MM.1S (cell line): ENCODE measurements around the gene ZNF799.

Experiments used
- EZH2phosphoT487 ChIP-seq: fragments of 300-600 bp; sonication (generic); IDR thresholded peaks from 2 replicates; pipeline ENCODE4 v1.6.1; 2018; ENCODE audit warnings: antibody characterized with exemption, low read length
- TF ChIP-seq, protein P1 (sequence below): fragments of 300-600 bp; sonication (generic); IDR thresholded peaks from 2 replicates; pipeline ENCODE4 v1.5.1; 2016; ENCODE audit warnings: antibody characterized with exemption, low read length, mixed read lengths

DNA sequence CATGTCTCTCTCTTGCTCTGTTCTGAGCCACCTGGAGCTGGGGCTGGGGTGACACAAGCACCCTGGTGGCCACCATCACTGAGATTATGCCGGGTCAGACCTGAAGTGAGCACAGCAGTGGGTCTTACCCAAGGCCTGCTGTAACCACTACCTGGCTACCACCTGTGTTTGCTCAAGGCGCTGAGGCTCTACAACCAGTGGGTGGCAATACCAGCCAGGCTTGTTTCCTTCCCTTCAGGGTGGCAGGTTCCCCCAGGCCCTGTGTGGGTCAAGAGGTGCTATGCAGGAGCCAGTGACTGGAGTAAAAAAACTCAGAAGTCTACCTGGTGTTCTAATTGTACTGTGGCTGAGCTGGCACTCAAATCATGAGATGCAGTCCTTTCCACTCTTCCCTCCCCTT is 47.7 kb upstream of the ZNF799 start:
- no peak for TF ChIP-seq EZH2phosphoT487
- TF ChIP-seq, protein P1, sequence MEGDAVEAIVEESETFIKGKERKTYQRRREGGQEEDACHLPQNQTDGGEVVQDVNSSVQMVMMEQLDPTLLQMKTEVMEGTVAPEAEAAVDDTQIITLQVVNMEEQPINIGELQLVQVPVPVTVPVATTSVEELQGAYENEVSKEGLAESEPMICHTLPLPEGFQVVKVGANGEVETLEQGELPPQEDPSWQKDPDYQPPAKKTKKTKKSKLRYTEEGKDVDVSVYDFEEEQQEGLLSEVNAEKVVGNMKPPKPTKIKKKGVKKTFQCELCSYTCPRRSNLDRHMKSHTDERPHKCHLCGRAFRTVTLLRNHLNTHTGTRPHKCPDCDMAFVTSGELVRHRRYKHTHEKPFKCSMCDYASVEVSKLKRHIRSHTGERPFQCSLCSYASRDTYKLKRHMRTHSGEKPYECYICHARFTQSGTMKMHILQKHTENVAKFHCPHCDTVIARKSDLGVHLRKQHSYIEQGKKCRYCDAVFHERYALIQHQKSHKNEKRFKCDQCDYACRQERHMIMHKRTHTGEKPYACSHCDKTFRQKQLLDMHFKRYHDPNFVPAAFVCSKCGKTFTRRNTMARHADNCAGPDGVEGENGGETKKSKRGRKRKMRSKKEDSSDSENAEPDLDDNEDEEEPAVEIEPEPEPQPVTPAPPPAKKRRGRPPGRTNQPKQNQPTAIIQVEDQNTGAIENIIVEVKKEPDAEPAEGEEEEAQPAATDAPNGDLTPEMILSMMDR = no peak
